ENCODE measurements around the gene IL13RA1.

The IL13RA1 gene

GRCh38 chrX:118825227-118825626, 97.8 kb downstream of the IL13RA1 start:
- Histone ChIP-seq H3K36me3 (ENCODE audit: insufficient read depth) (no peaks in the 10 kb centered on the region), H3K79me2 (ENCODE audit: insufficient read depth, low read depth) (no peaks in the 10 kb centered on the region), H2AFZ (ENCODE audit: low read depth) (no peak overlapping the region), H3K4me2 (no peak overlapping the region), H3K4me3 (IDR thresholded peaks at IDR 0.05; ENCODE audit: insufficient read depth, low read depth, low read length) (no peak overlapping the region), H4K20me1 (ENCODE audit: insufficient read depth) (no peaks in the 10 kb centered on the region), H3K9ac (no peak overlapping the region), H3K27ac (no peak overlapping the region), H3K27me3 (ENCODE audit: insufficient read depth, low read depth) (no peaks in the 10 kb centered on the region), H3K4me1 (ENCODE audit: low read depth, poor library complexity, severe bottlenecking) (no peaks in the 10 kb centered on the region)
- TF ChIP-seq, protein P1, sequence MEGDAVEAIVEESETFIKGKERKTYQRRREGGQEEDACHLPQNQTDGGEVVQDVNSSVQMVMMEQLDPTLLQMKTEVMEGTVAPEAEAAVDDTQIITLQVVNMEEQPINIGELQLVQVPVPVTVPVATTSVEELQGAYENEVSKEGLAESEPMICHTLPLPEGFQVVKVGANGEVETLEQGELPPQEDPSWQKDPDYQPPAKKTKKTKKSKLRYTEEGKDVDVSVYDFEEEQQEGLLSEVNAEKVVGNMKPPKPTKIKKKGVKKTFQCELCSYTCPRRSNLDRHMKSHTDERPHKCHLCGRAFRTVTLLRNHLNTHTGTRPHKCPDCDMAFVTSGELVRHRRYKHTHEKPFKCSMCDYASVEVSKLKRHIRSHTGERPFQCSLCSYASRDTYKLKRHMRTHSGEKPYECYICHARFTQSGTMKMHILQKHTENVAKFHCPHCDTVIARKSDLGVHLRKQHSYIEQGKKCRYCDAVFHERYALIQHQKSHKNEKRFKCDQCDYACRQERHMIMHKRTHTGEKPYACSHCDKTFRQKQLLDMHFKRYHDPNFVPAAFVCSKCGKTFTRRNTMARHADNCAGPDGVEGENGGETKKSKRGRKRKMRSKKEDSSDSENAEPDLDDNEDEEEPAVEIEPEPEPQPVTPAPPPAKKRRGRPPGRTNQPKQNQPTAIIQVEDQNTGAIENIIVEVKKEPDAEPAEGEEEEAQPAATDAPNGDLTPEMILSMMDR (conservative IDR thresholded peaks at IDR 0.05; ENCODE audit: low read depth, low read length), result no peak

GRCh38 chrX:118839334-118839958, 112.0 kb downstream of the IL13RA1 start:
- H3K36me3 ChIP-seq (ENCODE audit: insufficient read depth), result no peaks in the 10 kb centered on the region
- H3K79me2 ChIP-seq (ENCODE audit: insufficient read depth, low read depth), result no peaks in the 10 kb centered on the region
- no peaks in the 10 kb centered on the region for H3K27me3 ChIP-seq (ENCODE audit: insufficient read depth, low read depth)
- TF ChIP-seq, protein P1 (conservative IDR thresholded peaks at IDR 0.05; ENCODE audit: low read depth, low read length), result peak; percentile 35; the same call in 1 of the 2 replicates
- H3K4me2 ChIP-seq, result no peak overlapping the region
- no peak overlapping the region for H2AFZ ChIP-seq (ENCODE audit: low read depth)
- H3K27ac ChIP-seq, result no peak overlapping the region
- H3K9ac ChIP-seq, result no peak overlapping the region
- no peak overlapping the region for H3K4me3 ChIP-seq (IDR thresholded peaks at IDR 0.05; ENCODE audit: insufficient read depth, low read depth, low read length)
- H4K20me1 ChIP-seq (ENCODE audit: insufficient read depth), result no peaks in the 10 kb centered on the region
- H3K4me1 ChIP-seq (ENCODE audit: low read depth, poor library complexity, severe bottlenecking), result no peaks in the 10 kb centered on the region
